CD8-positive, alpha-beta memory T cell (primary cell): ENCODE data around the gene LRRC74B. TPM values are rescaled to one million over a fixed set of nuclear protein-coding genes. Genes with fewer than 3 reads are reported as not detected.

Experiments
- CTCF ChIA-PET: fragments of 350-600 bp; sonication (Branson Sonifier 250); formaldehyde crosslinking; loops from one replicate; lab custom pipeline; 2021; ENCODE audit warnings: antibody characterized with exemption; lab: Charles Lee
- POLR2A ChIA-PET: fragments of 350-600 bp; sonication (Branson Sonifier 250); formaldehyde crosslinking; loops from one replicate; lab custom pipeline; 2021; ENCODE audit warnings: antibody characterized with exemption; lab: Charles Lee
- DNase-seq, 5 donors: peaks; one replicate each; pipeline versions ENCODE4 v3.0.0 to v3.0.0-alpha.2; 2020 to 2022; ENCODE audit warnings: mixed read lengths in 1 of 5
- H3K27ac ChIP-seq: one replicate; pipeline ENCODE4 v1.7.0; 2013; ENCODE audit warnings: low read depth, mild to moderate bottlenecking, low read length, moderate library complexity
- H3K27me3 ChIP-seq: 2 replicates; pipeline ENCODE4 v1.7.0; 2013; ENCODE audit warnings: low read length, mild to moderate bottlenecking; ENCODE audit not compliant: insufficient read depth, poor library complexity, severe bottlenecking
- H3K36me3 ChIP-seq: 2 replicates; pipeline ENCODE4 v1.7.0; 2013; ENCODE audit warnings: mild to moderate bottlenecking, low read length, moderate library complexity; ENCODE audit not compliant: insufficient read depth
- H3K4me1 ChIP-seq: 2 replicates; pipeline ENCODE4 v1.7.0; 2013; ENCODE audit warnings: mild to moderate bottlenecking, low read length, moderate library complexity; ENCODE audit not compliant: insufficient read depth
- H3K4me3 ChIP-seq: 2 replicates; pipeline ENCODE4 v1.7.0; 2013; ENCODE audit warnings: mild to moderate bottlenecking, low read length
- H3K9me3 ChIP-seq: 2 replicates; pipeline ENCODE4 v1.7.0; 2013; ENCODE audit warnings: mild to moderate bottlenecking, low read length
- H3K27ac Mint-ChIP-seq, 8 donors: one replicate each; pipeline ENCODE4 v1.8.0; 2020 to 2021; ENCODE audit warnings: mixed read lengths in 8 of 8, mild to moderate bottlenecking in 6 of 8, inconsistent platforms in 3 of 8, moderate library complexity in 3 of 8
- H3K27me3 Mint-ChIP-seq, 2 donors: one replicate each; pipeline ENCODE4 v1.8.0; 2020 to 2021; ENCODE audit warnings: mixed read lengths in 2 of 2, mild to moderate bottlenecking in 1 of 2, moderate library complexity in 1 of 2
- H3K36me3 Mint-ChIP-seq, 3 donors: one replicate each; pipeline ENCODE4 v1.8.0; 2020 to 2021; ENCODE audit warnings: mixed read lengths in 3 of 3, inconsistent platforms in 1 of 3, mild to moderate bottlenecking in 1 of 3
- H3K4me1 Mint-ChIP-seq, 3 donors: one replicate each; pipeline ENCODE4 v1.8.0; 2020 to 2021; ENCODE audit warnings: mixed read lengths in 3 of 3, inconsistent platforms in 1 of 3, mild to moderate bottlenecking in 1 of 3
- H3K4me3 Mint-ChIP-seq, 7 donors: one replicate each; pipeline ENCODE4 v1.8.0; 2020 to 2021; ENCODE audit warnings: mixed read lengths in 7 of 7, mild to moderate bottlenecking in 6 of 7, moderate library complexity in 4 of 7, inconsistent platforms in 2 of 7
- H3K9me3 Mint-ChIP-seq, 5 donors: one replicate each; pipeline ENCODE4 v1.8.0; 2020 to 2022; ENCODE audit warnings: mixed read lengths in 5 of 5, mild to moderate bottlenecking in 3 of 5, moderate library complexity in 2 of 5, inconsistent platforms in 1 of 5
- polyA plus RNA-seq: library from polyadenylated mRNA; unstranded; fragments of 300-500 nt; fragmentation: Illumina TruSeq; gene quantifications from one replicate; pipeline ENCODE4 v1.2.3, GENCODE V29; 2021
- total RNA-seq, 2 experiments: library from RNA; stranded (reverse); gene quantifications; one replicate each; pipeline ENCODE4 v1.2.3, GENCODE V29; 2021

The LRRC74B gene
- total and polyA plus RNA-seq, 3 experiments from 2014 or later: not detected

DNA sequence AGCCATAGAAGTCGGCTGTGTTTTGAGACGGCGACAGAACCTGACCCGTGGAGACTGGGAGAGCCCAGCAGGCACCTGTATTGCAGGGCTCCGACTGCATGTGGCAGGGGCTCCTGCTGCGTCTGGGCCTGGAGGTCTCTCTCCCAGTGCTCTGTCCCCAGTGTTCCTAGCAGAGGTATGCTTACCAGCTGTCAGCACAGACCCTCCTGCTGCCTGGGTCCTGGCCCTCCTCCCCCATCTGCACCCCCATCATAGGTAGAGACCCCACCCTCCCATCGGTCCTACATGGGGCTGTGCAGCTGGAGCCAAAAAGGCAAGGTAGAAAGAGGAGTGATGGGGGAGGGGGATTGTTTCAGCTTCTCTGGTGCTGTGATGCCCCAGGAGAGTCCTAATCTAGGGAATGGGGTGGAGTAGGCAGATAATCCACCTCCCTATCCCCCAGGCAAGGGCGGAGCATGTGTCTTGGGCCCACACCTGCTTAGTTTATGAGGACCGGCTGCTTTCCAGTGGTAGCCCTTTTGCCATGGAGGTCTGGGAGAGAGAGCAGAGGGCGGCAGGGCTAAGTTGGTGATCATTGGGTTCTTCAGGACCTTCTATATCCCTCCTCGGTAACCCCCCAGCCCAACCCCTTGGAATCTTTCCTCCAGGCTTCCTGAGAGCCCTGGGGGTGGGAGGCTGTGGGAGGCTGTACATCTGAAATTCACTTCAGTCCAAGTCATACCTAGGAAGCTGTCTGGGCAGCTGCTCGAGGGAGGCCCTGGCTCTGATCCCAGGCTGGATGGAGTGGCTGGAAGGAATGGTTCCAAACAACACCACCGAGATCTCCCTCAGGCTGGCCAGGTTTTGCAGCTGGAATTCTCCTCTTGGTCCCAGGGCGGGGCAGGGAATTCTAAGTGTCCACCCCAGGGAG is 18.7 kb upstream of the LRRC74B start:
- Histone ChIP-seq H3K4me3 (no peak overlapping the region), H3K27me3 (peaks cover 11% of the 10 kb centered on the region), H3K27ac (no peak overlapping the region), H3K4me1 (peaks cover 12% of the 10 kb centered on the region), H3K36me3 (no peaks in the 10 kb centered on the region), H3K9me3 (no peaks in the 10 kb centered on the region)
- peaks cover 11 to 29% (median 12%) of the 10 kb centered on the region in 3 donors for H3K4me1 Mint-ChIP-seq
- no peak overlapping the region for H3K4me3 Mint-ChIP-seq
- ChIA-PET CTCF (no interaction called here), POLR2A (no interaction called here)
- no peaks in the 10 kb centered on the region for H3K9me3 Mint-ChIP-seq
- no peaks in the 10 kb centered on the region for H3K36me3 Mint-ChIP-seq
- DNase-seq: no peak
- H3K27ac Mint-ChIP-seq: peak overlapping the region in 1 of 8 donors; percentile 82
- peaks cover 23% of the 10 kb centered on the region in 2 donors for H3K27me3 Mint-ChIP-seq

DNA sequence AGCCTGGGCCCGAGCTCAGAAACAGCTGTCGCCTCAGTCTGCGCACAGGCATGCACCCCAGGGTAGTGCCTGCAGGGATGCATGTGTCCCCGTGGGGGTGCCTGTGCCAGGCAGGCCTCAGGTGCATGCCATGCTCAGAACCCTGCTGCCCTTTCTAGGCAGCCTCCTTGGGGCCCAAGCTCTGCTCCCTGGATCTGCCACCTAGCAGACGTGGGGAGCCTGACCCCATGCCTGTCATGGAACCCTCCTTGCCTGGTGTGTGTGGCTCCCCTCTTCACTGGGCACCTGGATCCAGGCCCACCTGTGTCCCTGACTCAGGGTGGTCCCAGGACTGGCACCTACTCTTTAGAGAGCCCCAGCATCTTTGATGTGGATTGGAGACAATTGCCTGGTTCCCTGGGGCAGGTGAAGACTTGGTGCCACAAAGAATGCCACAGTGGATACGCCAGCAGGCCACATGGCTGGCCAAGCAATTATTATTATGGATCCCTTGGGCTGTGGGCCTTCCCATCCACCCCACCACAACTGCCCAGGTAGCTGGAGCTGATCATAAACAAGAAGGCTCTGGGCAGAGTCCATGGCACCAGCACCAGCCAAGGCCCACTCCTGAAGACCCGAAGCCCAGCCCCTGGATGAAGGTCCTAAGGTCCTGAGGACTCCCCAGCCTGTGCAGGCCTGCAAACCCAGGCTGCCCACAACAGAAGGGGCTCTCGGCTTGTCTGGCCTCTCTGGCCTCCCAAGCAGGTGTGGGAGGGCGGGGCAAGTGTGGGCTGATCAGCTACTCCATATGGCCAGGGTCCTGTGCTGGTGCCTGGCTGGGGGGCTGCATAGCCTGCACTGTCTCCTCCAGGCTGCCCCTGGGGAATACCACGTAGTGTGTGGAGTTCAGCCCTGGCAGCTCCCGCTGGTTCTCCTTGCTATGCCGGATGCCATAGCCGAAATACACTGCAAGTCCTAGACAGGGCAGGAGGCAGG is 17.2 kb upstream of the LRRC74B start:
- peaks cover 18% of the 10 kb centered on the region for H3K27me3 ChIP-seq
- POLR2A ChIA-PET: no interaction called here
- peaks cover 12% of the 10 kb centered on the region for H3K4me1 ChIP-seq
- Mint-ChIP-seq H3K4me1 (peaks cover 11 to 35% (median 12%) of the 10 kb centered on the region in 3 donors), H3K9me3 (no peaks in the 10 kb centered on the region), H3K36me3 (no peaks in the 10 kb centered on the region), H3K4me3 (no peak overlapping the region), H3K27ac (no peak overlapping the region), H3K27me3 (peaks cover 23 to 25% of the 10 kb centered on the region in 2 donors)
- no peak overlapping the region for H3K4me3 ChIP-seq
- no peak for DNase-seq
- no peaks in the 10 kb centered on the region for H3K36me3 ChIP-seq
- CTCF ChIA-PET: no interaction called here
- no peak overlapping the region for H3K27ac ChIP-seq
- no peaks in the 10 kb centered on the region for H3K9me3 ChIP-seq

- POLR2A ChIA-PET: no interaction called here
- peaks cover 12% of the 10 kb centered on the region for H3K4me1 ChIP-seq
- H3K27me3 ChIP-seq: peaks cover 18% of the 10 kb centered on the region
- no peak overlapping the region for H3K4me3 ChIP-seq
- no peak overlapping the region for H3K27ac ChIP-seq
- CTCF ChIA-PET: no interaction called here
- H3K9me3 ChIP-seq: no peaks in the 10 kb centered on the region
- no peak overlapping the region for H3K4me3 Mint-ChIP-seq
- no peaks in the 10 kb centered on the region for H3K9me3 Mint-ChIP-seq
- DNase-seq: no peak
- no peaks in the 10 kb centered on the region for H3K36me3 ChIP-seq
- peaks cover 27 to 28% of the 10 kb centered on the region in 2 donors for H3K27me3 Mint-ChIP-seq
- no peak overlapping the region for H3K27ac Mint-ChIP-seq
- no peaks in the 10 kb centered on the region for H3K36me3 Mint-ChIP-seq
- peaks cover 11 to 35% (median 12%) of the 10 kb centered on the region in 3 donors for H3K4me1 Mint-ChIP-seq
Measured at GRCh38 chr22:21029486-21030025, 16.2 kb upstream of the LRRC74B start.

- H3K27me3 Mint-ChIP-seq: peaks cover 27 to 30% of the 10 kb centered on the region in 2 donors
- no peak overlapping the region for H3K27ac Mint-ChIP-seq
- Histone ChIP-seq H3K4me3 (no peak overlapping the region), H3K9me3 (no peaks in the 10 kb centered on the region), H3K36me3 (no peaks in the 10 kb centered on the region), H3K27ac (no peak overlapping the region), H3K27me3 (peaks cover 18% of the 10 kb centered on the region), H3K4me1 (peaks cover 11% of the 10 kb centered on the region)
- peaks cover 9 to 33% (median 10%) of the 10 kb centered on the region in 3 donors for H3K4me1 Mint-ChIP-seq
- no peak for DNase-seq
- H3K36me3 Mint-ChIP-seq: no peaks in the 10 kb centered on the region
- ChIA-PET CTCF (no interaction called here), POLR2A (no interaction called here)
- H3K4me3 Mint-ChIP-seq: peak overlapping the region in 1 of 7 donors; percentile 8
- no peaks in the 10 kb centered on the region for H3K9me3 Mint-ChIP-seq
Measured at GRCh38 chr22:21030032-21030431, 15.7 kb upstream of the LRRC74B start.

GRCh38 chr22:21030621-21031544 is 14.9 kb upstream of the LRRC74B start:
- peak overlapping the region in 3 of 7 donors; percentile 32 to 60 (median 52) for H3K4me3 Mint-ChIP-seq
- no peaks in the 10 kb centered on the region for H3K9me3 Mint-ChIP-seq
- ChIA-PET POLR2A (no interaction called here), CTCF (no interaction called here)
- no peaks in the 10 kb centered on the region for H3K9me3 ChIP-seq
- peaks cover 18% of the 10 kb centered on the region for H3K27me3 ChIP-seq
- H3K36me3 ChIP-seq: no peaks in the 10 kb centered on the region
- no peak overlapping the region for H3K4me3 ChIP-seq
- no peak overlapping the region for H3K27ac ChIP-seq
- peaks cover 3 to 24% (median 4%) of the 10 kb centered on the region in 3 donors for H3K4me1 Mint-ChIP-seq
- peak overlapping the region in 2 of 8 donors; percentile 19 to 61 for H3K27ac Mint-ChIP-seq
- H3K27me3 Mint-ChIP-seq: peaks cover 27 to 32% of the 10 kb centered on the region in 2 donors
- peaks cover 2% of the 10 kb centered on the region for H3K4me1 ChIP-seq
- DNase-seq: no peak
- H3K36me3 Mint-ChIP-seq: no peaks in the 10 kb centered on the region

- Histone ChIP-seq H3K36me3 (no peaks in the 10 kb centered on the region), H3K4me3 (no peak overlapping the region), H3K9me3 (no peaks in the 10 kb centered on the region), H3K27ac (no peak overlapping the region), H3K4me1 (no peaks in the 10 kb centered on the region), H3K27me3 (peaks cover 18% of the 10 kb centered on the region)
- no peak overlapping the region for H3K27ac Mint-ChIP-seq
- ChIA-PET CTCF (no interaction called here), POLR2A (no interaction called here)
- no peaks in the 10 kb centered on the region for H3K36me3 Mint-ChIP-seq
- peaks cover 32 to 36% of the 10 kb centered on the region in 2 donors for H3K27me3 Mint-ChIP-seq
- DNase-seq: no peak
- peak overlapping the region in 2 of 7 donors; percentile 23 to 68 for H3K4me3 Mint-ChIP-seq
- no peaks in the 10 kb centered on the region for H3K9me3 Mint-ChIP-seq
- peaks cover 3 to 21% (median 4%) of the 10 kb centered on the region in 3 donors for H3K4me1 Mint-ChIP-seq
Measured at GRCh38 chr22:21031545-21032036, 14.2 kb upstream of the LRRC74B start.
